ENCODE results near the gene FOXP3. TPM values are rescaled to one million over a fixed set of nuclear protein-coding genes. Genes with fewer than 3 reads are reported as not detected.

Gene FOXP3
- total RNA-seq, 1 experiment from 2014 or later = 0.26 TPM

- POLR2A ChIA-PET = no interaction called here
- in situ Hi-C loops (cut with HindIII; ENCODE audit: low pct_unique_long_range_greater_than_20kb, low sequenced_read_pairs) (no loop called here), intact Hi-C loops (cut with micrococcal nuclease; ENCODE audit: unreplicated experiment) (no loop called here)
- ATAC-seq = no peak
- H3K27me3 ChIP-seq (ENCODE audit: control insufficient read depth, insufficient read depth, low read length) = no peaks in the 10 kb centered on the region
- no peak overlapping the region for H3K27ac ChIP-seq (ENCODE audit: low read length)
- H3K4me1 ChIP-seq (ENCODE audit: control insufficient read depth, insufficient read depth, low read length) = peaks cover 7% of the 10 kb centered on the region; the same call in 1 of the 2 replicates
- no peaks in the 10 kb centered on the region for H3K36me3 ChIP-seq (ENCODE audit: control insufficient read depth, insufficient read depth, low read length)
- CTCF ChIA-PET = no interaction called here
- H3K9me3 ChIP-seq (ENCODE audit: control insufficient read depth, insufficient read depth, low read depth, low read length) = no peaks in the 10 kb centered on the region
- TF ChIP-seq POLR2AphosphoS5 (IDR thresholded peaks at IDR 0.05; ENCODE audit: low read depth, low read length) (no peak), SIN3A (IDR thresholded peaks at IDR 0.05; ENCODE audit: borderline replicate concordance, insufficient read depth, low read depth, low read length) (no peak), TCF7L2 (IDR thresholded peaks at IDR 0.05; ENCODE audit: low read depth, low read length) (no peak), REST (IDR thresholded peaks at IDR 0.05; ENCODE audit: insufficient read depth in 1 of 2, low read depth in 2 of 2, low read length in 1 of 2) (no peak)
- H3K4me3 ChIP-seq (ENCODE audit: low read depth in 2 of 2, low read length in 2 of 2) = no peak overlapping the region
- no TSS peak for BruUV-seq (replicated peaks)
- no peak for DNase-seq (ENCODE audit: low read depth, low spot score)
Measured at GRCh38 chrX:49203536-49203935, 61.0 kb downstream of the FOXP3 start.

GRCh38 chrX:49202022-49202421, 62.5 kb downstream of the FOXP3 start:
- BruUV-seq (replicated peaks) = no TSS peak
- H3K4me1 ChIP-seq (ENCODE audit: control insufficient read depth, insufficient read depth, low read length) = peaks cover 7% of the 10 kb centered on the region; the same call in 1 of the 2 replicates
- ChIA-PET POLR2A (no interaction called here), CTCF (no interaction called here)
- no peak for ATAC-seq
- H3K27ac ChIP-seq (ENCODE audit: low read length) = no peak overlapping the region
- H3K9me3 ChIP-seq (ENCODE audit: control insufficient read depth, insufficient read depth, low read depth, low read length) = no peaks in the 10 kb centered on the region
- intact Hi-C loops (cut with micrococcal nuclease; ENCODE audit: unreplicated experiment) = no loop called here
- in situ Hi-C loops (cut with HindIII; ENCODE audit: low pct_unique_long_range_greater_than_20kb, low sequenced_read_pairs) = no loop called here
- H3K27me3 ChIP-seq (ENCODE audit: control insufficient read depth, insufficient read depth, low read length) = no peaks in the 10 kb centered on the region
- no peak for DNase-seq (ENCODE audit: low read depth, low spot score)
- no peak overlapping the region for H3K4me3 ChIP-seq (ENCODE audit: low read depth in 2 of 2, low read length in 2 of 2)
- no peaks in the 10 kb centered on the region for H3K36me3 ChIP-seq (ENCODE audit: control insufficient read depth, insufficient read depth, low read length)
- TF ChIP-seq CTCF (IDR thresholded peaks at IDR 0.05) (no peak), SIN3A (IDR thresholded peaks at IDR 0.05; ENCODE audit: borderline replicate concordance, insufficient read depth, low read depth, low read length) (no peak), POLR2AphosphoS5 (IDR thresholded peaks at IDR 0.05; ENCODE audit: low read depth, low read length) (no peak), REST (IDR thresholded peaks at IDR 0.05; ENCODE audit: insufficient read depth in 1 of 2, low read depth in 2 of 2, low read length in 1 of 2) (no peak)

Other genes with a start within 250 kb of the FOXP3 start
- gene TFE3, start 221.4 kb downstream of the FOXP3 start, total RNA-seq (2021; ENCODE audit: unreplicated experiment) = 45.9 TPM
- 11.0 TPM for gene CCDC120, start 205.7 kb downstream of the FOXP3 start, total RNA-seq (2021; ENCODE audit: unreplicated experiment)
- 36.3 TPM for gene PRAF2, start 190.7 kb downstream of the FOXP3 start, total RNA-seq (2021; ENCODE audit: unreplicated experiment)
- 49.3 TPM for gene WDR45, start 184.8 kb downstream of the FOXP3 start, total RNA-seq (2021; ENCODE audit: unreplicated experiment)
- 28.0 TPM for gene GPKOW, start 141.0 kb downstream of the FOXP3 start, total RNA-seq (2021; ENCODE audit: unreplicated experiment)
- 3.8 TPM for gene MAGIX, start 102.0 kb downstream of the FOXP3 start, total RNA-seq (2021; ENCODE audit: unreplicated experiment)
- gene PLP2, start 92.8 kb downstream of the FOXP3 start, total RNA-seq (2021; ENCODE audit: unreplicated experiment) = 293 TPM
- 40.1 TPM for gene PRICKLE3, start 78.3 kb downstream of the FOXP3 start, total RNA-seq (2021; ENCODE audit: unreplicated experiment)
- 12.4 TPM for gene SYP, start 64.5 kb downstream of the FOXP3 start, total RNA-seq (2021; ENCODE audit: unreplicated experiment)
- not detected for gene CACNA1F, start 31.4 kb downstream of the FOXP3 start, total RNA-seq (2021; ENCODE audit: unreplicated experiment)
- 22.8 TPM for gene CCDC22, start 29.2 kb downstream of the FOXP3 start, total RNA-seq (2021; ENCODE audit: unreplicated experiment)
- gene PPP1R3F, start 5.1 kb upstream of the FOXP3 start, total RNA-seq (2021; ENCODE audit: unreplicated experiment) = 8.3 TPM
- not detected for gene GAGE10, start 38.9 kb upstream of the FOXP3 start, total RNA-seq (2021; ENCODE audit: unreplicated experiment)
- 1.1 TPM for gene GAGE12J, start 57.3 kb upstream of the FOXP3 start, total RNA-seq (2021; ENCODE audit: unreplicated experiment)
- gene GAGE13, start 66.9 kb upstream of the FOXP3 start, total RNA-seq (2021; ENCODE audit: unreplicated experiment) = not detected